Measurements from ENCODE around the gene CPPED1.

GRCh38 chr16:12778726-12779125, 25.0 kb downstream of the CPPED1 start:
- no peak for TF ChIP-seq SUZ12 (IDR thresholded peaks at IDR 0.05; ENCODE audit: extremely low read depth, insufficient read depth, insufficient read length)
- TF ChIP-seq YY1 (IDR thresholded peaks at IDR 0.05; ENCODE audit: insufficient read depth, insufficient read length), result no peak
- TF ChIP-seq ZNF274 (IDR thresholded peaks at IDR 0.05; ENCODE audit: low read depth, low read length), result no peak
